IPS-18c (cell line): Measurements from ENCODE around the gene SLIT3.

Source experiments
- H3K4me3 ChIP-seq: 2 replicates; pipeline ENCODE4 v1.7.0; 2013; ENCODE audit warnings: low read depth, mild to moderate bottlenecking, low read length, moderate library complexity; ENCODE audit not compliant: insufficient read depth
- H3K9me3 ChIP-seq: one replicate; pipeline ENCODE4 v1.6.1; 2013; ENCODE audit warnings: mild to moderate bottlenecking, low read length, moderate library complexity; ENCODE audit not compliant: control insufficient read depth, insufficient read depth

Gene SLIT3

GRCh38 chr5:169070413-169070812 is 230.5 kb downstream of the SLIT3 start:
- no peak overlapping the region for H3K4me3 ChIP-seq
- H3K9me3 ChIP-seq = no peaks in the 10 kb centered on the region

- Histone ChIP-seq H3K4me3 (no peak overlapping the region), H3K9me3 (no peaks in the 10 kb centered on the region)
Observed at GRCh38 chr5:169067751-169068173, 233.2 kb downstream of the SLIT3 start.

- peaks cover 2% of the 10 kb centered on the region for H3K9me3 ChIP-seq
- H3K4me3 ChIP-seq = no peak overlapping the region
Observed at GRCh38 chr5:169065400-169065799, 235.5 kb downstream of the SLIT3 start.

GRCh38 chr5:169064093-169064492 is 236.8 kb downstream of the SLIT3 start:
- H3K9me3 ChIP-seq = peaks cover 2% of the 10 kb centered on the region
- H3K4me3 ChIP-seq = no peak overlapping the region

GRCh38 chr5:169063316-169063953 is 237.5 kb downstream of the SLIT3 start:
- Histone ChIP-seq H3K9me3 (peaks cover 2% of the 10 kb centered on the region), H3K4me3 (no peak overlapping the region)

GRCh38 chr5:169062690-169063089 is 238.2 kb downstream of the SLIT3 start:
- Histone ChIP-seq H3K4me3 (no peak overlapping the region), H3K9me3 (peaks cover 2% of the 10 kb centered on the region)

- Histone ChIP-seq H3K9me3 (no peaks in the 10 kb centered on the region), H3K4me3 (no peak overlapping the region)
Observed at GRCh38 chr5:169054506-169054905, 246.4 kb downstream of the SLIT3 start.

- no peak overlapping the region for H3K4me3 ChIP-seq
- no peaks in the 10 kb centered on the region for H3K9me3 ChIP-seq
Observed at GRCh38 chr5:169052207-169052606, 248.7 kb downstream of the SLIT3 start.

- H3K9me3 ChIP-seq = no peaks in the 10 kb centered on the region
- H3K4me3 ChIP-seq = no peak overlapping the region
Observed at GRCh38 chr5:169051351-169051750, 249.6 kb downstream of the SLIT3 start.

- H3K4me3 ChIP-seq = no peak overlapping the region
- no peaks in the 10 kb centered on the region for H3K9me3 ChIP-seq
Observed at GRCh38 chr5:169050636-169051035, 250.3 kb downstream of the SLIT3 start.

- no peak overlapping the region for H3K4me3 ChIP-seq
- no peaks in the 10 kb centered on the region for H3K9me3 ChIP-seq
Observed at GRCh38 chr5:169050146-169050571, 250.8 kb downstream of the SLIT3 start.

- Histone ChIP-seq H3K4me3 (no peak overlapping the region), H3K9me3 (no peaks in the 10 kb centered on the region)
Observed at GRCh38 chr5:169049712-169050111, 251.2 kb downstream of the SLIT3 start.

GRCh38 chr5:169048181-169049125 is 252.5 kb downstream of the SLIT3 start:
- Histone ChIP-seq H3K4me3 (no peak overlapping the region), H3K9me3 (no peaks in the 10 kb centered on the region)

GRCh38 chr5:169044962-169045361 is 256.0 kb downstream of the SLIT3 start:
- H3K9me3 ChIP-seq = no peaks in the 10 kb centered on the region
- no peak overlapping the region for H3K4me3 ChIP-seq

GRCh38 chr5:169041180-169041579 is 259.8 kb downstream of the SLIT3 start:
- H3K9me3 ChIP-seq = no peaks in the 10 kb centered on the region
- no peak overlapping the region for H3K4me3 ChIP-seq

GRCh38 chr5:169039592-169039991 is 261.3 kb downstream of the SLIT3 start:
- Histone ChIP-seq H3K9me3 (no peaks in the 10 kb centered on the region), H3K4me3 (no peak overlapping the region)

GRCh38 chr5:169037466-169037865 is 263.5 kb downstream of the SLIT3 start:
- Histone ChIP-seq H3K4me3 (no peak overlapping the region), H3K9me3 (no peaks in the 10 kb centered on the region)

GRCh38 chr5:169036079-169036805 is 264.7 kb downstream of the SLIT3 start:
- Histone ChIP-seq H3K4me3 (no peak overlapping the region), H3K9me3 (no peaks in the 10 kb centered on the region)
